Neural cell (in vitro differentiated cells): ENCODE measurements around the gene TMEM234. TPM values are rescaled to one million over a fixed set of nuclear protein-coding genes. Genes with fewer than 3 reads are reported as not detected.

Experiments
- H2AFZ ChIP-seq: fragments of 200-600, 300-800 bp; sonication (generic), shearing (Covaris generic); 2 replicates; pipeline ENCODE4 v1.6.0; 2014; ENCODE audit warnings: low read depth, mild to moderate bottlenecking, antibody characterized with exemption, low read length, moderate library complexity
- H3F3A ChIP-seq: fragments of 200-600 bp; shearing (Covaris generic); 2 replicates; pipeline ENCODE4 v1.6.1; 2016; ENCODE audit warnings: mild to moderate bottlenecking, moderate library complexity, mixed read lengths, antibody characterized with exemption, low read length; ENCODE audit not compliant: insufficient read depth, poor library complexity, severe bottlenecking
- H3K27ac ChIP-seq: fragments of 200-600, 300-800 bp; sonication (generic), shearing (Covaris generic); 2 replicates; pipeline ENCODE4 v1.5.1; 2014; ENCODE audit warnings: mild to moderate bottlenecking, low read length, moderate library complexity
- H3K27me3 ChIP-seq: fragments of 300-800, 200-600 bp; sonication (generic), shearing (Covaris generic); 2 replicates; pipeline ENCODE4 v1.6.0; 2014; ENCODE audit warnings: mild to moderate bottlenecking, low read depth, low read length, moderate library complexity; ENCODE audit not compliant: insufficient read depth
- H3K36me3 ChIP-seq: fragments of 300-800, 200-600 bp; sonication (generic), shearing (Covaris generic); 2 replicates; pipeline ENCODE4 v1.5.1; 2014; ENCODE audit warnings: mild to moderate bottlenecking, antibody characterized with exemption, low read length, moderate library complexity; ENCODE audit not compliant: insufficient read depth
- H3K4me2 ChIP-seq: fragments of 300-800, 200-600 bp; sonication (generic), shearing (Covaris generic); 2 replicates; pipeline ENCODE4 v1.6.0; 2014; ENCODE audit warnings: mild to moderate bottlenecking, low read length
- H3K4me3 ChIP-seq: fragments of 300-800, 200-600 bp; sonication (generic), shearing (Covaris generic); 2 replicates; pipeline ENCODE4 v1.5.1; 2014; ENCODE audit warnings: mild to moderate bottlenecking, low read length, moderate library complexity
- H3K79me2 ChIP-seq: fragments of 200-600 bp; shearing (Covaris generic); replicated peaks from 2 replicates; pipeline ENCODE4 v1.6.0; 2014; ENCODE audit warnings: mild to moderate bottlenecking, low read length, moderate library complexity; ENCODE audit not compliant: insufficient read depth
- H3K9ac ChIP-seq: fragments of 300-800, 200-600 bp; sonication (generic), shearing (Covaris generic); 2 replicates; pipeline ENCODE4 v1.6.1; 2016; ENCODE audit warnings: mild to moderate bottlenecking, low read length, mixed read lengths
- H3K9me2 ChIP-seq: fragments of 200-600 bp; shearing (Covaris generic); 2 replicates; pipeline ENCODE4 v1.6.1; 2016; ENCODE audit warnings: mild to moderate bottlenecking, low read length, mixed read lengths; ENCODE audit not compliant: insufficient read depth
- H3K9me3 ChIP-seq: fragments of 200-600, 300-800 bp; sonication (generic), shearing (Covaris generic); 2 replicates; pipeline ENCODE4 v1.6.1; 2016; ENCODE audit warnings: mild to moderate bottlenecking, mixed run types, low read length, moderate library complexity, mixed read lengths
- H4K20me1 ChIP-seq: fragments of 200-600 bp; shearing (Covaris generic); 2 replicates; pipeline ENCODE4 v1.6.1; 2016; ENCODE audit warnings: mild to moderate bottlenecking, mixed run types; ENCODE audit not compliant: insufficient read depth
- CTCF ChIP-seq: fragments of 450-650 bp; IDR thresholded peaks from 2 replicates; pipeline ENCODE4 v1.5.1; 2014; ENCODE audit warnings: antibody characterized with exemption, mild to moderate bottlenecking, moderate library complexity; ENCODE audit not compliant: poor library complexity, severe bottlenecking
- EP300 ChIP-seq: fragments of 450-650 bp; conservative IDR thresholded peaks from 2 replicates; pipeline ENCODE4 v1.6.1; 2014; ENCODE audit warnings: antibody characterized with exemption, mild to moderate bottlenecking, moderate library complexity; ENCODE audit not compliant: poor library complexity, severe bottlenecking
- EZH2 ChIP-seq: fragments of 200-600, 300-800 bp; shearing (Covaris generic), sonication (generic); IDR thresholded peaks from 2 replicates; pipeline ENCODE4 v1.6.1; 2014; ENCODE audit warnings: antibody characterized with exemption, low read length, borderline replicate concordance, mild to moderate bottlenecking; ENCODE audit not compliant: insufficient read depth, poor library complexity, severe bottlenecking
- MXI1 ChIP-seq: fragments of 450-650 bp; conservative IDR thresholded peaks from 2 replicates; pipeline ENCODE4 v1.6.1; 2014; ENCODE audit warnings: antibody characterized with exemption, mild to moderate bottlenecking; ENCODE audit not compliant: poor library complexity, severe bottlenecking
- POLR2AphosphoS5 ChIP-seq: IDR thresholded peaks from 2 replicates; pipeline ENCODE4 v1.6.1; 2012
- RAD21 ChIP-seq: fragments of 450-650 bp; conservative IDR thresholded peaks from 2 replicates; pipeline ENCODE4 v1.6.1; 2014; ENCODE audit warnings: antibody characterized with exemption, mild to moderate bottlenecking, moderate library complexity
- REST ChIP-seq: IDR thresholded peaks from 2 replicates; pipeline ENCODE4 v1.6.1; 2012; ENCODE audit warnings: borderline replicate concordance
- SMC3 ChIP-seq: fragments of 450-650 bp; conservative IDR thresholded peaks from 2 replicates; pipeline ENCODE4 v1.6.1; 2014; ENCODE audit warnings: antibody characterized with exemption, mild to moderate bottlenecking, moderate library complexity; ENCODE audit not compliant: poor library complexity
- TAF1 ChIP-seq: IDR thresholded peaks from 2 replicates; pipeline ENCODE4 v1.6.1; 2012; ENCODE audit warnings: low read depth
- polyA plus RNA-seq: library from polyadenylated mRNA; depleted of rRNA; stranded (reverse); fragments of >200 nt; gene quantifications from 2 replicates; pipeline ENCODE4 v1.2.3, GENCODE V29; 2014

The TMEM234 gene
- polyA plus RNA-seq, 1 donor from 2014 or later = 24.4 TPM

GRCh38 chr1:32250893-32251716 lies 29.0 kb upstream of the TMEM234 start, which contains the start of gene LCK:
Gene LCK (plus strand): TSS chr1:32251265. CDS start chr1:32274330, 23,065 bp downstream.
- Histone ChIP-seq H3K79me2 (no peaks in the 10 kb centered on the region), H3F3A (no peaks in the 10 kb centered on the region), H3K4me2 (no peak within 1 kb of the TSS), H3K4me3 (no peak within 1 kb of the TSS), H2AFZ (no peak within 1 kb of the TSS), H3K9me3 (no peaks in the 10 kb centered on the region), H3K9ac (no peak within 1 kb of the TSS), H4K20me1 (no peaks in the 10 kb centered on the region), H3K27ac (no peak within 1 kb of the TSS), H3K9me2 (no peaks in the 10 kb centered on the region), H3K27me3 (no peaks in the 10 kb centered on the region), H3K36me3 (no peaks in the 10 kb centered on the region)
- TF ChIP-seq EP300 (no peak), RAD21 (no peak), TAF1 (no peak), CTCF (no peak), MXI1 (no peak), POLR2AphosphoS5 (no peak), REST (no peak), SMC3 (no peak), EZH2 (no peak)

GRCh38 chr1:32249831-32250525 lies 27.8 kb upstream of the TMEM234 start:
- no peak overlapping the region for H3K4me3 ChIP-seq
- H3K27me3 ChIP-seq = no peaks in the 10 kb centered on the region
- H3K36me3 ChIP-seq = no peaks in the 10 kb centered on the region
- TF ChIP-seq TAF1 = no peak
- no peak for TF ChIP-seq SMC3
- no peak for TF ChIP-seq EP300
- no peak for TF ChIP-seq MXI1
- TF ChIP-seq RAD21 = no peak
- TF ChIP-seq REST = no peak
- no peak for TF ChIP-seq POLR2AphosphoS5
- TF ChIP-seq CTCF = no peak
- TF ChIP-seq EZH2 = no peak
- H3K27ac ChIP-seq = no peak overlapping the region
- no peak overlapping the region for H3K4me2 ChIP-seq
- no peaks in the 10 kb centered on the region for H3F3A ChIP-seq
- H3K9me3 ChIP-seq = no peaks in the 10 kb centered on the region
- no peaks in the 10 kb centered on the region for H3K79me2 ChIP-seq
- no peak overlapping the region for H2AFZ ChIP-seq
- H3K9ac ChIP-seq = no peak overlapping the region
- H4K20me1 ChIP-seq = no peaks in the 10 kb centered on the region
- no peaks in the 10 kb centered on the region for H3K9me2 ChIP-seq
